Lung (tissue), 12 donors: ENCODE data around the gene TMEM72. TPM values are rescaled to one million over a fixed set of nuclear protein-coding genes. Genes with fewer than 3 reads are reported as not detected.

Experiments
- ATAC-seq: fragments of 200-7000 bp; cut with Tn5 transposase; one replicate; pipeline ENCODE4 v1.9.1; 2020; ENCODE audit warnings: moderate number of reproducible peaks; ENCODE audit not compliant: insufficient read depth, low FRiP score
- DNase-seq, 3 donors: peaks; one replicate each; pipeline ENCODE4 v3.0.0-alpha.2; 2013 to 2017
- H3K27ac ChIP-seq, 2 donors: one replicate each; pipeline ENCODE4 v1.5.1; 2013; ENCODE audit warnings: mild to moderate bottlenecking in 2 of 2, moderate library complexity in 2 of 2, control low read depth in 1 of 2, inconsistent platforms in 1 of 2, low read depth in 1 of 2, low read length in 1 of 2
- H3K27me3 ChIP-seq, 3 donors: one replicate each; pipeline ENCODE4 v1.5.1; 2013; ENCODE audit warnings: low read length in 2 of 3; ENCODE audit not compliant: control insufficient read depth in 3 of 3, insufficient read depth in 3 of 3
- H3K36me3 ChIP-seq, 4 donors: one replicate each; pipeline ENCODE4 v1.5.1; 2013; ENCODE audit warnings: low read length in 4 of 4, mild to moderate bottlenecking in 1 of 4, moderate library complexity in 1 of 4; ENCODE audit not compliant: control insufficient read depth in 4 of 4, insufficient read depth in 4 of 4
- H3K4me1 ChIP-seq, 5 donors: one replicate each; pipeline ENCODE4 v1.5.1; 2013; ENCODE audit warnings: low read length in 5 of 5, mild to moderate bottlenecking in 2 of 5, moderate library complexity in 1 of 5; ENCODE audit not compliant: control insufficient read depth in 5 of 5, insufficient read depth in 5 of 5
- H3K4me3 ChIP-seq: one replicate; pipeline ENCODE4 v1.5.1; 2013; ENCODE audit warnings: mild to moderate bottlenecking, control low read depth, moderate library complexity
- H3K9ac ChIP-seq, 2 donors: one replicate each; pipeline ENCODE4 v1.5.1; 2013; ENCODE audit warnings: low read length in 2 of 2, control low read depth in 1 of 2; ENCODE audit not compliant: insufficient read depth in 1 of 2
- H3K9me3 ChIP-seq, 4 donors: one replicate each; pipeline ENCODE4 v1.5.1; 2013; ENCODE audit warnings: low read length in 3 of 4, mild to moderate bottlenecking in 1 of 4, moderate library complexity in 1 of 4; ENCODE audit not compliant: control insufficient read depth in 4 of 4, insufficient read depth in 3 of 4
- CTCF ChIP-seq: IDR thresholded peaks from 2 replicates; pipeline ENCODE4 v1.5.1; 2012; ENCODE audit warnings: mild to moderate bottlenecking; ENCODE audit errors: control extremely low read depth, extremely low read depth
- WGBS, 2 donors: extraction: QIAGEN DNeasy Blood & Tissue Kit; methylation state at CpG; one replicate each; pipeline ENCODE4 v1.1.7; 2013; 5-methylcytosine and 5-hydroxymethylcytosine counted together
- polyA plus RNA-seq, 2 donors: library from polyadenylated mRNA; stranded (reverse); fragments of 200-250 nt; gene quantifications; one replicate each; pipeline ENCODE4 v1.2.1, GENCODE V29; 2013
- total RNA-seq, 2 donors: library from RNA; depleted of rRNA in 1 of 2; stranded (reverse); fragments of >200 nt in 1 of 2; gene quantifications; one replicate each; pipeline ENCODE4 v1.2.1, GENCODE V29; 2014 to 2021
- donor health status: control.
- donor health status: control.
- donor health status: Bipolar disorder and iron deficiency.
- donor health status: healthy.
- donor health status: DM: yes; HTN: yes; CAD: no.

The TMEM72 gene
- total and polyA plus RNA-seq, 4 donors = 0.02 to 0.11 (median 0.04) TPM; not detected in 1

- no peak for TF ChIP-seq CTCF
- Histone ChIP-seq H3K4me3 (no peak overlapping the region), H3K36me3 (peaks cover 0 to 12% (median 0%) of the 10 kb centered on the region in 4 donors), H3K27me3 (no peaks in the 10 kb centered on the region), H3K4me1 (peaks cover 5 to 53% (median 29%) of the 10 kb centered on the region in 5 donors), H3K9me3 (no peaks in the 10 kb centered on the region), H3K9ac (no peak overlapping the region), H3K27ac (peak overlapping the region; percentile 73 to 97)
- DNase-seq (peak in 1 of 3 donors; percentile 56), ATAC-seq (no peak)
- WGBS, 2 donors = 65 to 72% methylated on average over 9 of the region's 9 CpGs
These were observed 71.0 kb downstream of the TMEM72 start for GRCh38 chr10:44982114-44982460.

GRCh38 chr10:44982496-44982895, 71.4 kb downstream of the TMEM72 start:
- Histone ChIP-seq H3K9me3 (no peaks in the 10 kb centered on the region), H3K9ac (no peak overlapping the region), H3K36me3 (peaks cover 0 to 11% (median 0%) of the 10 kb centered on the region in 4 donors), H3K4me1 (peaks cover 5 to 52% (median 25%) of the 10 kb centered on the region in 5 donors), H3K4me3 (no peak overlapping the region), H3K27ac (peak overlapping the region; percentile 15 to 97), H3K27me3 (no peaks in the 10 kb centered on the region)
- TF ChIP-seq CTCF = no peak
- DNase-seq = no peak
- ATAC-seq = no peak
- 91 to 98% methylated on average over 9 of the region's 9 CpGs for WGBS, 2 donors

- no peak for TF ChIP-seq CTCF
- peaks cover 0 to 10% (median 0%) of the 10 kb centered on the region in 4 donors for H3K36me3 ChIP-seq
- ATAC-seq (no peak), DNase-seq (no peak)
- H3K27ac ChIP-seq = no peak overlapping the region
- 91 to 94% methylated on average over 13 of the region's 13 CpGs for WGBS, 2 donors
- no peak overlapping the region for H3K9ac ChIP-seq
- no peaks in the 10 kb centered on the region for H3K27me3 ChIP-seq
- no peak overlapping the region for H3K4me3 ChIP-seq
- H3K4me1 ChIP-seq = peaks cover 5 to 52% (median 24%) of the 10 kb centered on the region in 5 donors
- no peaks in the 10 kb centered on the region for H3K9me3 ChIP-seq
These were observed 72.1 kb downstream of the TMEM72 start for GRCh38 chr10:44983066-44983894.
